Vagina (tissue), 2 donors: ENCODE measurements around the gene HOXC12.

Experiments
- CTCF ChIP-seq, 3 experiments: fragments of 450-650 bp in 2 of 3; fragments of 200-600 bp in 1 of 3; sonication (generic) in 1 of 3; IDR thresholded peaks; one replicate each; pipeline ENCODE4 v1.5.1; 2017 to 2019; ENCODE audit warnings: antibody characterized with exemption in 3 of 3, mild to moderate bottlenecking in 2 of 3, moderate library complexity in 2 of 3
- POLR2A ChIP-seq, 2 donors: fragments of 450-650 bp; IDR thresholded peaks; one replicate each; pipeline ENCODE4 v1.6.1; 2017; ENCODE audit warnings: antibody characterized with exemption in 2 of 2, mild to moderate bottlenecking in 2 of 2, moderate library complexity in 2 of 2

GRCh38 chr12:53969588-53970259 lies 15.0 kb downstream of the HOXC12 start:
- no peak for TF ChIP-seq POLR2A (IDR thresholded peaks at IDR 0.05)
- no peak for TF ChIP-seq CTCF (IDR thresholded peaks at IDR 0.05)
